NCI-H1436 treated with DMSO at 0.1 percent for 48 hours (cell line): ENCODE results near the gene LMO7.
"Not testable (repeated sequence)": the region's sequence is repeated elsewhere in the genome, so short reads cannot be mapped to it uniquely, and the experiment has no call there.

Experiments used
- DNase-seq: peaks from one replicate; lab custom pipeline; 2025; lab: John Stamatoyannopoulos, UW

Gene LMO7

DNA sequence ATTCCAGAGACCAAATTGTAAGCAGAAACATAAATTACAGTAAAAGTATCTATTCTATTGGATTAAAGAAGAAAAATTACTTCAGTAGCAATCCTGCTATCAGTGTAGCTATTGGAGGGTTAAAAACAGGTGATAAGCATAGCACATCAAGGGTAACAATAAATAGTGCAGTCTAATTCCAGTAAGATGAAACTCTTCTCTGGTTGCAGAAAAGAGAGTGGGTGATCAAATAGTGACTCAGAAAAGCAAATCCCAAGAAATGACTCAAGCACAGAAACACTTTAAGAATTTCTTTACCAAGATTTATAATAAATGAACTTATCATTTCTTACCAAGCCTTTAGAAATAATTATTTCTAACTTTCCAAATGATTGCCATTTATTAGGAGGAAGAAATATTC, 135.7 kb downstream of the LMO7 start:
- DNase-seq: no peak

GRCh38 chr13:75774176-75774575, 138.0 kb downstream of the LMO7 start:
- DNase-seq: no peak

DNA sequence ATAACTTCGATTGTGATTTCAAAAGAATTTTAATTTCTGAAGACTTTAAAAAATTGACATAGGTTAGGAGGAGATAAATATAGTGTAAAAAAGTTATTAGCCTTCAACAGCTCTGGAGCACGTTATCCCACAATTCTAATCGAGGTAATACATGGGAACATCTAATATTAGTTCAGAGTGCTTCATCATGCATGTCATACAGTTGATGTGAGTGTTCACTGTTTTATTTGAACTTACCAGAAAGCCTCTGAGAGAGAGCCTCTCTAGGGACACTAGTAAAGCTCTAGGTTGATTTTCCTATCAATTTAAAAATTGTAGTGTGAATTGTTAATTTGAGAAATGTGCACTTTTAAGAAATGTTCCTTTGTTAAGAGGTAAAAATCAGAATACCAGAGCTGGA, 140.4 kb downstream of the LMO7 start:
- no peak for DNase-seq

DNA sequence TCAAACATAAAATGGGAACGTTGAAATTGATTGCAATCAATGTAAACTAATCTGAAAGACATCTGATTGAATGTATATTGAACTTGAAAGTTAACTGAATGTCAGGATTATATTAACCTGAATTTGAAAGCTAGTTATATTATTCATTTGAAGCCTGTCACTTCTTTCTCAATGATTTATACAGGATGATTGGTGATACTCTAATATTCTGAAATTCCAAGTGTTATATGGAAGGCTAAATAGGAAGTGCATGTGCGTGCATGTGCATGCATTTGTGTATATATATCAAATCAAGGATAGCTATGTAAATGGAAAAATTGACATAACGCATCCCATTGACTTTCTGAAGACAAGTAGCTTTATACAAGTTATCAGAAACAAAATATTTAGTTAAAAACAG, 143.3 kb downstream of the LMO7 start:
- no peak for DNase-seq

DNA sequence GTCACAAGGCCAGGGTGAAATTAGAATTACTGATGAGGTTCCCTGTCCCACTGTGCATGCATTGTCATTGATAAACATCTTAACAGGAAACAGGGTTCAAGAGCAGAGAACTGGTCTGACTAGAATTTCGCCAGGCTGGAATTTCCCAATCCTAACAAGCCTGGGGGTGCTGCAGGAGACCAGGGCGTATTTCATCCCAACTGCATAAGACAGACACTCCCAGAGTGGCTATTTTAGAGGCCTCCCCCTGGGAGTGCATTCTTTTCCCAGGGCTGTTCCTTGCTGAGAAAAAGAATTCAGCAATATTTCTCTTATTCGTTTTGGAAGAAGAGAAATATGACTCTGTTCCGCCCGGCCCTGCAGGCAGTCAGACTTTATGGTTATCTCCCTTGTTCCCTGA, 144.0 kb downstream of the LMO7 start:
- not testable (repeated sequence) for DNase-seq

- no peak for DNase-seq
These were observed 146.9 kb downstream of the LMO7 start for GRCh38 chr13:75782985-75783384.

DNA sequence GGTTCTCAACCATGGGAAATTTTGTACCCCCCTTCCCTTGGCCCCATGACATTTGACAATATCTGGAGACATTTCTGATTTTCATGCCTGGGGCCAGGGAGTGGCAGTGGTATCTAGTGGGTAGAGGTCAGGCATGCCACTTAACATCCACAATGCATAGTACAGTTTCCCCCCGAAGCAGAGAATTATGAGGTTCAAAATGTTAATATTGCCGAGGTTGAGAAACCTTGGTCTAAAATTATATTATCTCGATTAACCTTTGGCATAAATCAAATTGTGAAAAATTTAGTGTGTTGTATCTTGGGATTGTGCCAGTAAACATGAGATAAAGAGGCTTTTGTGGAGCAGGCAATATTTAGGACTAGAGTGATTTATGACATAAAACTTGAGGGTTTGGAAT, 147.9 kb downstream of the LMO7 start:
- DNase-seq: no peak

- no peak for DNase-seq
These were observed 149.0 kb downstream of the LMO7 start for GRCh38 chr13:75785130-75785529.

- no peak for DNase-seq
These were observed 151.3 kb downstream of the LMO7 start for GRCh38 chr13:75787249-75787928.

- no peak for DNase-seq
These were observed 152.4 kb downstream of the LMO7 start for GRCh38 chr13:75788481-75788981.

DNA sequence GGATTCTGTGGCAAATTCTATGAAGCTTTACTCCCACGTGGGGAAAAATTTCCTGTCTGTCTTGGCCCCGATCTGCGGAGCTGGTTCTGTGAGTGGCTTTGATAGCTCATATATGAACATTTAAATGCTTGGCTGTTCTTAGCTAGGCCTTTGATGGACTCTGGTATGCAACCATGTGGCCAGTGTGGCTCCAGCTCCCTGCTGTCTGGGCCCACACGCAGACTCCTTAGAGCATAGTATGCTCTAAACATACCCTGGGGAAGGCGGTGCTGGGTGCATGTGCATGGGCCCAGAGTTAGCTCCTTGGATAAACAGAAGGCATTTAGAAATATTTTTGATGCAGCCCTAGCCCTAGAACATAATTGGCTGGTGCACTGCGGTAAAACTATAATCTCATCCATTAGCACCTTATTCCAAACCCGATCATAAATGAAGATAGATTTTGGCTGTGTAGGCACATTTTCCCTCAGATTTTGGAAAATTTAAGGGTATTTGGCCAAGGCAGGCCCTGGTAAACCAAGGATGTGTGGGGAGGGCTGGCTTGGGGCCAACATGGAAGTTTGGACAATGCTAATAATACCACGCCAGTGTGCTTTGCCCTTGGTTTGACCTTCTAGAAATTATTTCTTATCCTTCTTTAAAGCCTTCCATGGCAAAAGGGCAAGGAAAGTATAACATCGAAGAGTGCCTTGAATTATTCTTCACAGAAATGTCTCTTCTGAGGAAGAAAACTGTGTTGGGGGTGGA, 153.5 kb downstream of the LMO7 start:
- no peak for DNase-seq

GRCh38 chr13:75790198-75790970, 154.3 kb downstream of the LMO7 start:
- no peak for DNase-seq

GRCh38 chr13:75792526-75793187, 156.5 kb downstream of the LMO7 start:
- no peak for DNase-seq

DNA sequence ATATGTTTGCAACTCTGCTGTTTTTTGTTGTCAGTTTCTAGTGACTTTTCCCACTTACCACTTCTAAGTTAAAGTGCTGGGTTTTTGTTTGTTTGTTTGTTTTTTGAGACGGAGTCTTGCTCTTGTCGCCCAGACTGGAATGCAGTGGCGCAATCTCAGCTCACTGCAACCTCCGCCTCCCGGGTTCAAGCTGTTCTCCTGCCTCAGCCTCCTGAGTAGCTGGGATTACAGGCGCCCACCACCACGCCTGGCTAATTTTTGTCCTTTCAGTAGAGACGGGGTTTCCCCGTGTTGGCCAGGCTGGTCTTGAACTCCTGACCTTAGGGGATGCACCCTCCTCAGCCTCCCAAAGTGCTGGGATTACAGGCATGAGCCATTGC, 157.0 kb downstream of the LMO7 start:
- not testable (repeated sequence) for DNase-seq

GRCh38 chr13:75794663-75795062, 158.5 kb downstream of the LMO7 start:
- no peak for DNase-seq

- DNase-seq: no peak
These were observed 159.1 kb downstream of the LMO7 start for GRCh38 chr13:75795274-75795673.

DNA sequence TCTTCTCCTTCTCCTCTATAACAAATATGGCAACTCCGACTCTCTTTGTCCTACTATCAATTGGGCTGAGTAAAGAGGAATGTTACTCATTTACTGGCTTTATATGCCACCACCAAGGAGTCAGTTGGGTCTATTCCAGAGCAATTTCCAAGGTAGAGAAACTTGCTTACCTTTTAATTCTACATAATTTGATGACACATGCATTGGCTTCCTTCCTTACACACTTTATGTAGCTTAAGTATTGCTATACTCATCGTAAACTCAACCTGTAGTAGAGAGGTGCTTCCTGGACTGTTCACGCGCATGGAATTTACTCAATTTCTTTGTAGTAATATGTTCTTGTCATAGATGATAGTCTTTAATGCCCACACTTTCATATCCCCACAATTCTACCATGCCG, 160.7 kb downstream of the LMO7 start:
- DNase-seq: no peak

DNA sequence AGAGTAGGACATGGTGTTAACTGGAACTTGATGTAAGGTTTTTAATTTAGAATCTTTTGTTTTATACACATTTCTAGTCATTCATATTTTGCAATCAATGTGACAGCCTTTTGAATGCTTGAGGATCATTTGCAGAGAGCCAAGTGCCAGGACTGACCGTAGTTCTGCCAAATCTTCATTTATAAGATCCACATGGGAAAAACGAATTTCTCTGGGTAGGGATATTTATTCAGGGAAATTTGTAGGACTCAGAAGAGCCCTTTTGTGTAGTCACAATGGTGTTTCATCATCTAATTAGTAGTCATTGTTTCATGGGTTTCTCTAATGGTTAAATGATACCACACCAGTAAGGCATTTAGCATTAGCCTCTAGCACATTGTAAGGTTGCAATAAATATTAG, 161.1 kb downstream of the LMO7 start:
- no peak for DNase-seq

- no peak for DNase-seq
These were observed 161.6 kb downstream of the LMO7 start for GRCh38 chr13:75797719-75798118.

GRCh38 chr13:75798353-75799255, 162.5 kb downstream of the LMO7 start:
- DNase-seq: no peak

DNA sequence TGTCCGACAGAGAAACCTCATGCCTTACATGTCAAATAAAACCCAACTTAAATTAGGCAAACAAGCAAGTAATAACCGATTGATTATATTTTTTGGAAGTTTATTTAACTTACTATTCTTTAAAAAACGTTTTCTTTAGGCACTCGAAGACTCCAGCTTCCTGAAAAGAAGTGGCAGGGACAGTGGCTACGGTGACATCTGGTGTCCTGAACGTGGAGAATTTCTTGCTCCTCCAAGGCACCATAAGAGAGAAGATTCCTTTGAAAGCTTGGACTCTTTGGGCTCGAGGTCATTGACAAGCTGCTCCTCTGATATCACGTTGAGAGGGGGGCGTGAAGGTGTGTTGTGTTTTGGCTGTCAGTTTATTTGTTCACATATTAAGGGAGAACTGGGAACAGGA, 164.4 kb downstream of the LMO7 start:
- DNase-seq: no peak
